HG03060 (cell line): ENCODE measurements around the gene DSCAM.

Experiments
- ATAC-seq: cut with Tn5 transposase; IDR thresholded peaks from one replicate; pipeline ENCODE4 v1.9.1; 2021; ENCODE audit warnings: low read depth, moderate number of reproducible peaks; ENCODE audit not compliant: unreplicated experiment

DSCAM gene

DNA sequence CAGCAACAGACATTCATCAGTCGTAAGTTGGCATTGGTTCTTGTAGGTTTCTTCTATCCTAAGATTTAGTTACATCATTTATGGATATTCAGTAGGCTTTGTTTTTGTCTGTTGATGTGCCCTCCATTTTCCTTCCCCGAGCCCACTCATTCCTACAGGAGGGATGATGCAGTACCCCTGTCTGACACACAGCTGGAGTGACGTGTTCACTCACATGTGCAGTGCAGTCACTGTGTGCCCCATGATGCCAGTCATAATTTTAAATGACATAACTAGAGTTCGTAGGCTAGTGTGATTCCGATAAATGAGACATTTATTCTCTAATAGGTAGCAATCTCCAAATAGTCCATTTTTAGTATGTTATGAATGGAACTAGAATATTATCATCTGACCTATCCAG, 438.4 kb downstream of the DSCAM start:
- no peak for ATAC-seq

DNA sequence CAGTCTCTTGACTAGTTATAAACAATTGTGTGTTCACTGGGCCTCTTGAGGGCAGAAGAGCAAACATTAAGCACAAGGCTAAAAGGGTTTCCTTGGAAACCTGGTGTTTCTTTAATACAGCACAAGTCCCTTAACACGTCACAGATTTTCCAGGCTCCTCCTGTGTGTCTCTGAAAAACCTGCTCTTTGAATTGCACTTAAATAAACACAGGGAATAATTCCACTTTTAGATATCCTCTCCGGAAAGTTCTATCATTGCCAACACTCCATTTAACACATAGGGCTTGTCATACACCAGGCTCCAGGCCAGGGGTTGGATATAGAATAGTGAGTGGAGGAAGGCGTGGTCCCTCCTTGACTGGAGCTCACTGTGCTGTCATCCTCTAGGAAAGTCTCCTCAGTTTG, 442.6 kb downstream of the DSCAM start:
- no peak for ATAC-seq

DNA sequence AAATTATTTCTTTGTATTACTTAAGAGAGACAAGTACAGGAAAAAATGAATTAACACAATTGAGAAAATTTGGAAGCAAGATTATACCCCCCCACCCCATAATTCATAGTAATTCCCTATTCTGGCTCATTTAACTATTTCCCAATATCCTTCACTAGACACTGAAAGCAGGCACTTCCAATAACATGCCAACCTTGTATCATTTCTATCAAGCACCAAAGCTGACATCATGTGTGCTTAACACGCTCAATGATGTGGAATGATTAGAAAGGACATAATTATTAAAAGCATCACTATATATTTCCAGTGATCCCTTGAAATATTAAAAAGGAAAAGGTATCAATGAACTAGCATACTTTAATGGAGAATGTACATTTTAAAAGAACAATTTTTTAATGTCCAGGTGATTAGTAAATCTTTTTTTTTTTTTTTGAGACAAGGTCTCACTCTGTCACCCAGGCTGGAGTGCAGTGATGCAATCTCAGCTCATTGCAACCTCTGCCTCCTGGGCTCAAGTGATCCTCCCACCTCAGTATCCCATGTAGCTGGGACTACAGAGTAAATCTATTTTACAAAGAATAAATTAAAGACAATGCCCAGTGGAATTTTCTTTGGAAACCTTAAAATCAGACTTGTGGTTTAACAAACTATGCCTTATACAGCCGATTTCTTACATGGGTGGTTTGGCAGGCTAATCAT, 443.9 kb downstream of the DSCAM start:
- no peak for ATAC-seq

GRCh38 chr21:40395732-40396131, 451.2 kb downstream of the DSCAM start:
- no peak for ATAC-seq

DNA sequence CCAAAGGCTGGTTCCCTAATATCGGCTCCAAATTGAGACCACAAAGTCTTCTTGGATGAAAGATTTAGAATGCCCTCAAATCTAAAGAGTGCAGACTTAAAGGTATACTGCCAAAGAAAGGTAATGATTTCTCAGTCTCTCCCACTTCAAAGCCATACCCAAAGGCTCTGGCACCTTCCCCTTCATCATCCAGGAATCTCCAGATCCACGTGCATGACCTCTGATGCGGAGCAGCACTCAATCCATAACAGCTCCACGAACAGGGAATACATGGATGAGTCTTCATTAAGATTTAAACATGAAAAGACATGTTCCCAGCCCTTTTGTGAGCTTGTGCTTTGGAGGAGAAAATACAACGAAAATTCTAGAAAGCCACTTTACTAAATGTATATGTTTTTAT, 453.9 kb downstream of the DSCAM start:
- ATAC-seq = no peak

GRCh38 chr21:40388046-40388445, 458.9 kb downstream of the DSCAM start:
- ATAC-seq = no peak

DNA sequence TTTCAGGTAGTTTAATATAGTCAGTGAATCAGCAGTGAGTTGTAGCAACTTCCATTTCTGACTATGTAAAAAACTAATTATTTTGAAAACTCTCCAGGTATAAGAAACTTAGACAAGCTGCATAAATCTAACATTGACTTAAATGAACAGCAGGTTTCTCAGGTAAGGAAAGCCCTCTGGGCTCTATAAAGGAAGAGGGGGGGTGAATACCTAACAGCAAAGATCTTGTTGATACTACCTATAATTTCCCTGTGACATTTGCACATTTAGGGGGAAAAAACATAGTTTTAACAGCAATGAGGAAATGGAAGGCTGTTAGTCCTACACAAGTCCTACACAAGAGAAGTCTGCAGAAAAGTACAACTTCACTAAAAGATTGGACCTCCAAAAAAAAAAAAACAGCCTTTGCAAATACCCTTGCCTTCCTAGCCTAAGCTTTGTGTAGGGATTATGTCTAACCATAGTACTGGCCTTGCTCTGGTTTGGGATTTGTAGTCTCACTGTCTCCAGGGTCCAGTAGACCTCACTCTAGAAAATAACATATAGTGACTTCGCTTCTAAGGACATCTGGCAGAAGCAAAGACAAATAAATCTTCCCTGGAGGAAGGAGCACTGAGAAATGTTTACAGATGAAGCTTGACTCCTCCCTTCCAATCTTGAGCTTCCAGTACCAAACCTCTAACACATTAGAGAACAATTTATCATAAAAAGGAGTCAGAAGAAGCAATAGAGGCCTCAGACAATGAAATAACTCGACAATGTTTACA, 459.8 kb downstream of the DSCAM start:
- no peak for ATAC-seq

GRCh38 chr21:40386294-40386911, 460.6 kb downstream of the DSCAM start:
- ATAC-seq = no peak

DNA sequence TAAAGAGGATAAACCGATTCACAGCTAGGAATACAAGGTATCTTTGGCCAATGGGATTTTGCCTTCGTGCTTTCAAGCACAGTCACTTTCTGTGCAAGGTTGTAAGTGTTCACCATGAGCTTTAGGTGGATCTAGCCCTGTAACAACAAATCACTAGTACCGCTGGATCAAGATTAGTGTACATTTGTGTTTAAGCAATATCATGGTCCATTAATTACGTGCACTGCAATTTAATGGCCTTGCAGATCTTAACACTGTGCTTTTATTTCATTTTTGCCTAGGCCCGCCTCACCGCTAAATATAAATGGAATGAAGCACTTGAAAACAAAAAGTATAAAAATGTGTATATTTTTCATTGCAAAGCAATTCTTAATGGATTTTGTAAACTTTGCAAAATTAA, 461.1 kb downstream of the DSCAM start:
- ATAC-seq = no peak

GRCh38 chr21:40383951-40384350, 463.0 kb downstream of the DSCAM start:
- ATAC-seq = no peak

DNA sequence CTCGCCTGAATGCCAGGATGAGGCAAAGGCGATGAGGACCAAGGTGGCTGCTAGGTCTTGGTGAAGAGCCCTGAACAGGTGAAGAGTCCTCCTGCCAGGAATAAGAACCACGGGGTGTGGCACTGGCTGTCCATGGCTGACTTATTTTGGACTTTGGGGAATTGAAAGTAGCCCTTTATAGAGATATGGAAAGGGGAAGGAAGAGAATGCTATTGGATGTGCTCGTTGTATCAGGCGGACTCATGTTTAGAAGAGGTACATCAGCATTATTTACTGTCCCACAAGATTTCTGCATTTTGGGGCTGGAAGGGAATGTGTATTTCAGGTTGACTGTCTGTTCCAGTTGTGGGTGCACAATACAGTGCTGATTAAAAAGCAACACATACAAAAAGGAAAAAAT, 465.8 kb downstream of the DSCAM start:
- no peak for ATAC-seq

DNA sequence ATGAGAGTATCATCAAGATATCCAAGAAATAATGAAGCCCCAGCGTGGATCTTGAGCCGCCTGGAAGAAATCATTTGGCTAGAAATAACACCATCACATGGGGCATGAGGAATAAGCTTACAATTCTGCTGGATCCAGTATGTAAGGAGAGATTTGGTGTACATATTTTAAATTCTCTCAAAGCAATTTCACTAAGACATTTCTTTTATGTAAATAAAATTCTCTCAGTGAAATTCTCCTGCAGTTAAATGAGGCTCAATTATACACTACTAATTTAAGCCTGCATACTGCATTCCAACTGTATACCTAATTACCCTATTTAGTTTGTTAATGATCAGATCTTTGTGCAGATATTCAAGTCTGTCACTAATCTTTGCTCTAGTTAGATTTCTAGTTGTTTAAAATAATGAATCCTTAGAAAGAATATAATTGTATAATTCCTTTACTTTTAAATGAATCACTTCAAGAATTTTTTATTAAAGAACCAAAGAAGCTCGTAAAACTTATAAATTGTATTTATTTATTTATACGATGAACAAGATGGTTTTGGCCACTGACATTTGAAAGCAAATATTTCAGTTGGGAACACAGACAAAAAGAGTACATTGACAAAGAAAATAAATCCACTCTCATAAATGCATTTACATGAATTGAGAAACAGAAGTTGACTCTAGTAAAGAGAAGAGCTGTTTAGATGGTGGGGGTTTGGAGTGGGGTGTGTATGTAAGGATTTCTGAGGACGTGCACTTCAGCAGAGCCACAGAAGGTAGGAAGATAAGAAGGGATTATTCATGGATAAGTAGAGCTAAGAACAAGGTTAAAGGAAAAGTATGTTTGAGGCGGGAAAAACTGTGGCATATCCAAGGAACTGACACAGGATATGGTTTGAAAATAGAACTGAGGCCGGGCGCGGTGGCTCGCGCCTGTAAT, 466.8 kb downstream of the DSCAM start:
- ATAC-seq = no peak

GRCh38 chr21:40377135-40377534, 469.8 kb downstream of the DSCAM start:
- ATAC-seq = no peak

DNA sequence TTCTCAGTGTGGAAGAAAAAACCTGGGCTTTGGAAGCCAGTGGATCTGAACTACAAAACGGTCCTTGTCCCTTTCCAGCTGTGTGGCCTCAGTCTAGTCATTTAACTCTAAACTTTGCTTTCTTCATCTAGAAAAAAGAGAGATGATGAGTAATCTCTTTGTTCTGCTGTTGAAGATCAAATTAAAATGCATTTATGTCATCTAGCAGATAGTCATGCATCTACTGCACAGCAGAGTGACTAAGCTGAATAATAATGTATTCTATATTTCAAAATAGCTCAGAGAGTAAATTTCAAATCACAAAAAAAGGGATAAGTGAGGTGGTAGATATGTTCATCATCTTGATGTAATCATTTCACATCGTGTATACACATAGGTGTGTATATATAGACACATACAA, 473.2 kb downstream of the DSCAM start:
- ATAC-seq = no peak

DNA sequence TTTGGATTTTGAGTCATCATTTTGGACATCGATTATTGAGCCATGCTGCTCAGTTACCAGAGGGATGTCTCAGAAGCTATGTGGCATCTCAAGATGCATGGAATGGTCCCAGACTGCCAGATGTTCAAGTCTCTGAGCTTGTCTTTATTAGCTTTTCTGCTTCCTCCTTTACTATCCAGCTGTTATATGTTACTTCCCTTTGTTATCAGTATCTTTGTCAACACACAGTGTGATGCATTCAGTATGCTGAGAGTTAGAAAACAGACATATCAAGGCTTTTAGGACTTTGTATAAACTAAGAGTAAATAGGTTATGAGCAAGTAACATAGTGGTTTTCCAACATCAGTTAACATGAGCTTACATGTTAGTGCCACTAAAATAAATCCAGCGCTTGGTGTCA, 474.5 kb downstream of the DSCAM start:
- ATAC-seq = no peak

DNA sequence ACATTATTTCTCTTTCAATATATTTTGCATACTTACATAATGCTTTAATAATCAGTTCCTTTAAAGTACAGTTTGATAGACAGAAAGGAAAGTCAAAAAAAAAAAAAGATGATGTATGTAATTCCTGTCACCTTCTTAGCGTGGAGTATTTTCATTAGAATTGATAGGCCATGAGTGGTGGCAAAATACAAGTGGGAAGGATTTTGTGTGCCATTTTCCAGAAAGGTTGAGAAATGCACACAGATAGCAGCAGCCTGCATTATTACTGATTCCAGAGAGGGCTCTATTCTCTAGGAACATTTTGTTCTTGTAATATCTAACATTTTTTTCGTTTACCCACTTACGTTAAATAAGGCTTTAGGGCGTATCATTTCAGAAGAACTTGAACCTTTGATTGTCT, 475.6 kb downstream of the DSCAM start:
- no peak for ATAC-seq

DNA sequence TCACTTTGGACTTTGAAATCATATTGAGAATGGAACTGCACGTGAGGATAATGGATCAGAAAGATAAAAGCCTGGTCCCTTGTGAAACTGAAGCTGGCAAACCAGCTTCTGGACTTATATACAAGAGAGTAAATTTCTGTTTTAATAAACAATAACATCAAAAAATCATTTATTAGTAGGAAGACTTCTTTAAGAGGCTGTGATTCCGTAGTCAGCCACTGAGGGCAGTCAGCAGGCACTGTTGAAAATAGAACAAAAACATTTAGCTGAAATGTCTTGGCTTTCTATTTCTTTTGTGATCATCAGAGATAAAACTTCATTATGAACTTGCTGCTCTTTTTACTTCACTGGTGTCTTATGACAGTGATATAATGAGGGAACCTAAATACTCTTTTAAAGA, 490.3 kb downstream of the DSCAM start:
- ATAC-seq = no peak

DNA sequence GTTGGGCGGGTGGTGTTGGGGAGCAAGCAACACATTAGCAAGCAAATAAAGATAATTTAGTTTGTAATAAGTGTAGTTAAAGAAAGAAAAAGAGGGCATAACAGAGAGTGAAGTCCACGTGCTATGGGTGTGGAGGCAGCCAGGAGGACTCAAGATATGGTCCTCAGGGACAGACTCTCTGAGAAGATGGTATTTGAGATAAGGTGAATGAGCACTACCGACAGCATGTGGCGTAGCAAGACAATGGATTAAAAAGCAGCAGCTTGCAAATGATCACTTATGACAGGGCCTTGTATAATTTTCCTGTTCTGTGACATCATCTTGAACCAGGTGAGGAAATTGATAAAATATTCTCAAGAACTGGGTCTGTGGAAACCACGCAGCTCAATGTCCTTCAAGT, 491.9 kb downstream of the DSCAM start:
- no peak for ATAC-seq

DNA sequence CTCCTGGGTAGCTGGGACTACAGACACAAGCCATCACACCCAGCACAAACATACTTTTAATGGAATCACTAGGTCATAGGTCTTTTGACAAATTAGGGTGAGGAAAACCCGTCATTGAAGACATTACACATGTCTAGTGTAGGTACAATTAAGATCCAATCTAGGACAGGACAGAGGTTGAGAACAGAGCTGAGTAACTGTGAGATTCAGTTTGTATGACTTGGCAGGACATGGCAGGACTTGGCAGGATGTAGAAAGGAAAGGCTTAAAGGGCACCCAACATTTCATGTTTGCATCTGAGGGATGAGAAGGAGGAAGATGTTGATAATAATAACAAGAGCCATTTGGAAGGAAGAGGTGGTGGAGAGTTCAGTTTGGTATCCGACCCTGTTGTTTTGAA, 496.0 kb downstream of the DSCAM start:
- no peak for ATAC-seq

- no peak for ATAC-seq
Measured at GRCh38 chr21:40349591-40349990, 497.4 kb downstream of the DSCAM start.
